IPS-18c (cell line): ENCODE data around the gene TSEN15.
A peak's percentile ranks its signal among the peaks of the same experiment; 100 is the strongest.
"Not testable (repeated sequence)": the region's sequence is repeated elsewhere in the genome, so short reads cannot be mapped to it uniquely, and the experiment has no call there.

Source experiments
- H3K4me3 ChIP-seq: 2 replicates; pipeline ENCODE4 v1.7.0; 2013; ENCODE audit warnings: low read depth, mild to moderate bottlenecking, low read length, moderate library complexity; ENCODE audit not compliant: insufficient read depth
- H3K9me3 ChIP-seq: one replicate; pipeline ENCODE4 v1.6.1; 2013; ENCODE audit warnings: mild to moderate bottlenecking, low read length, moderate library complexity; ENCODE audit not compliant: control insufficient read depth, insufficient read depth

Gene TSEN15

GRCh38 chr1:184027826-184028695 lies 23.5 kb upstream of the TSEN15 start:
- Histone ChIP-seq H3K9me3 (no peaks in the 10 kb centered on the region), H3K4me3 (no peak overlapping the region)

- Histone ChIP-seq H3K4me3 (no peak overlapping the region), H3K9me3 (no peaks in the 10 kb centered on the region)
Measured at GRCh38 chr1:184028854-184029623, 22.5 kb upstream of the TSEN15 start.

DNA sequence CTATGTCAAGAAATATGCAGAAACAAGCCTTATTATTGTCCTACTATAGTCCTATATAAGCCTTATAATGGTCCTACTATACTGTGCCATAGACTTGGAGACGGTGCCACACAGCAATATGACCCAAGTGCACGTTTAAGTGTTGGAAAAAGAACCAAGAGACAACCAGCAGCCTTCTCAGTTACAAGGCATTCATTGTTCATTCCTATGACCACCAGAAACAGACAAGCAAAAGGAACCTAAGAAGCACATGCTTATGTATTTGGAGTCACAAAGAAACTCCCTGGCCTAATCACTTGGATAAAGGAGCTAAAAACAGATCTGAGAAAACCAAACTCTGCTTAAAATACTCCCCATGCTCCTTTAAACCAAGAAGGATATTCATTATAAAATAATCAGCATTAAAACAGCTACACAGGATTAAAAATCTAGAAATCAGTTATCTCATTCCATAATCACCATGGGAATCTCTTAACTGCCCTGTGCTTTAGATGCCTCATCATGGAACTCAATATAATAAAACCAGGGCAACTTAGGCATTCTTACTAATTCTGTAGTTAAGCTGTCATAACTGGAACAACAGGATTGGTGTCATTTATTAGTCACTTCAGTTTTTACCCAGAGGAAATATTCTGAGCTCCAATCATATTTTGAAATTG lies 21.0 kb upstream of the TSEN15 start:
- H3K9me3 ChIP-seq = no peaks in the 10 kb centered on the region
- no peak overlapping the region for H3K4me3 ChIP-seq

GRCh38 chr1:184031092-184031408 lies 20.5 kb upstream of the TSEN15 start:
- Histone ChIP-seq H3K9me3 (no peaks in the 10 kb centered on the region), H3K4me3 (no peak overlapping the region)

- Histone ChIP-seq H3K4me3 (no peak overlapping the region), H3K9me3 (no peaks in the 10 kb centered on the region)
Measured at GRCh38 chr1:184031409-184032107, 20.0 kb upstream of the TSEN15 start.

DNA sequence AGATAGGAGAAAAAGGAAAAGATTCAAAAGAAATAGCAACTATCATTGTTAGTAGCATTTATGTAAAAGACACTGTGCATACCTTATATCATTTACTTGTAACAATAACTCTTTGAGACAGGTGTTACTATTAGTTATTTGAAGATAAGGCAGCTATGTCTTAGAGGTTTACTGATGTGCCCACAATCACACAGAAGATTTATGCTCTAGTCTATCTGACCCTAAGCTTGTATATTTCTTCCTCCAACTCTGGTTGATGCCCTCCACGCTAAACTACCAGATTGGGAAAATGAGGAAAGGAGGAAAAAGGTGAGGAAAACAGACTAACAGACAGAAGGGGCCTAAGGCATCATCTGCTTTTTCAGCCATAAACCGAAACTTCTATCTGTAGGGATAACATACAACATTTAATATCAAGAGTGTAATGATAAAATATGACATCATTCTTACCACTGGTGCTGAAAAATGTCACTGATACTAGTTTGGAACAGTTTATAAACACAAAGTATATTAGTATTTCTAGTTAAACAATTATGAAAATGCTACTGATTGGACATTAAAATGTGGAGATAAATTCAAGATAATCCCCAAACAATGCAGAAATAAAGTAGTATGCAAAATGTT lies 19.1 kb upstream of the TSEN15 start:
- Histone ChIP-seq H3K9me3 (no peaks in the 10 kb centered on the region), H3K4me3 (no peak overlapping the region)

DNA sequence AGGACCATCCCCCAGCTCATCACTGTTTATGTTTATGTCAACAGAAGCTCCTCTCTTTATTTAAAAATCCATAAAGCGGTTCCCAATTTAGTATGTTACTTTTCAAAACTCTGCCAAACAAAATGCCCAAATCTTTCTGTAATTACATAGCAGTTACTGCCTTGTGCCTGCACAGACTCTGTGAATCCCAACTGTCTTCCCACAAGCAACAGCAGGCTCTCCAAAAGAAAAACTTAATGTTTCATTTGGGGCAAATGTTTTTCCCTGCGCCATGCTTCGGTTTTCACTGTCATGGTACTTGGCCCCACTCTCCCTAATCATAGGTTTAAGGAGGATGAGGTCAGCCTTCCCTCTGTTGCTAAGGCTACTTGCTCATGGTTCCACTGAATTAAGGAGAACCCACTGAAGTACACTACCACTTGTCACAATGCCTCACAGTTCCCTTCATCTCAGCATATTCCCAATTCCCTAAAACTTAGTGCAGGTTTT lies 18.6 kb upstream of the TSEN15 start:
- Histone ChIP-seq H3K9me3 (no peaks in the 10 kb centered on the region), H3K4me3 (no peak overlapping the region)

DNA sequence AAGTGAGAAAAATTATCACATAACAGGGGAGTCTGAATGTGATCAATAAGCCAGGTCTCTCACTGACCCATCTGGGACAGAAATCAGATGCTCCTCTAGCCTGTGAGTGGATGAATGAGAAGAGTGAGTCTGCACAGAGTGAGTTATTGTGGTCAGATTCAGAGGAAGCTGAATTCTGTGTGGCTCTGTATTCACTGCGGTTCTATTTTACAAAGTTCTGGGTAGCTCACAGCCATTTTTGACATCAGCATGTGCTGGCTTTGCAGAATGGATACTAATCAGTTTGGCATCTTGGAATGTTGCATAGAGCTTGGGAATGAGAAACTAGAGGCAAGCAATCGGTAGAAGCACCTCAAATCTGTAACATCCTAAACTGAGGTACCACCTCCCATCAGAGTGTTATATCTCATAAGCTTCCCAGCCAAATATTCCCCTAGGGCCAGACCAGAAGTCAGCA lies 17.8 kb upstream of the TSEN15 start:
- Histone ChIP-seq H3K4me3 (no peak overlapping the region), H3K9me3 (no peaks in the 10 kb centered on the region)

- no peak overlapping the region for H3K4me3 ChIP-seq
Measured at GRCh38 chr1:184034761-184035379, 16.7 kb upstream of the TSEN15 start.

DNA sequence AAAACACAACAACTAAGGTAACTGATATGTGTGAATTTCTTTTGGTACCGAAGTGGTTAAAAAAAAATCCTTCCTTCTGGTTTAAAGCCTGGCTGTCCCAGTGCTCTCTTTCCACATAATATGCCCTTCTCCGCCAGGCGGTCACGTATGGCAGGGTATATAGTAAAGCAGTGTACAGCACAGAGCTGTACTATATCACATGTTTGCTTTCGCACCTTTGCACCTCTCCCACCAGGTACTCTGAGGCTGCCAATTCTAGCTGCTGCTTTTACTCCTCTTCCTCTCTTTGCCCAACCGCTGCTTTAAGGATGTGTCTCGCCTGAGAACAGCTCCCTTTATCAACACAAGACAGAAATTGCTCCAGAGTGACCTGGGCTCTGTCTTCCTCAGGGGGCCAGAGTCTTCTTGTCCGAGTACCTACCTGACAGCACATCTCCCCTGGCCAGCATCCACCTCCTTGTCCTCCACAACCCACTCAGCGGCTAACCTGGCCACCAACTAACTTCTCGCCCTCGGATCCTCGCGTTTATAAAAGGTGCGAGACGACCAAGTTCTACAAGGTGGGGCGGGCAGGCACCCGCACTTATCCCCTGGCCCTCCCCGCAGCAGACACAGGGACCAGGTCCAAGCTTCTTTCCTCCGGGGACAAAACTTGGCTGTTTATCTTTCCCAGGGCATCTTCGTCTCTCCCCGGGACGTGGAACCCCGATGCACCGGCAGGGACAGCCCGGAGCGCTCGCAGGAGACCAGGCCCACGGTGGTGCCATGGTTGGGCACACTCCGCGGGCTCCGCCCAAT lies 15.6 kb upstream of the TSEN15 start:
- Histone ChIP-seq H3K4me3 (peak overlapping the region; percentile 72), H3K9me3 (no peaks in the 10 kb centered on the region)

More at GRCh38 chr1:184034761-184035379, 16.7 kb upstream of the TSEN15 start:
- no peaks in the 10 kb centered on the region for H3K9me3 ChIP-seq

DNA sequence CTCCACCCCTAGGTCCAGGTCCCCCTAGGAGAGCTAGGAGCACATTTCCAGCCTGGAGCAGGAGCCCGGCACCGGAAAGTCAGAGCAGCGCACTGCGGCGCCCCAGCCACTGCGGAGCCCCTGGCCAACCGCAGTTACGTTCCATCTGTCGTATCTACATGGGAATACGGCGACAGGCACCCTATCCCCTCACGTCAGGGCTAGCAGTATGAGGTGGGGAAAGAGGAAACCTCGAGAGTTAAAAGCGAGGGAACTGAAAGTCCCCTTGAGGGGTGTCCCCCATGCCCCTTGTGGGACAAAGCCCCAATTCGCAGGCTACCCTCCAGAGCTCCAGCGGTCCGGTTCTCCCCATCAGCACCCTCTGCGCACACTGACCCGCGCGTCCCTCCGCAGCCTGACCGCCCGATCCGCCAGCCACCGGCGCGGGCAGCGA lies 15.0 kb upstream of the TSEN15 start:
- Histone ChIP-seq H3K9me3 (no peaks in the 10 kb centered on the region), H3K4me3 (peak overlapping the region; percentile 72)

DNA sequence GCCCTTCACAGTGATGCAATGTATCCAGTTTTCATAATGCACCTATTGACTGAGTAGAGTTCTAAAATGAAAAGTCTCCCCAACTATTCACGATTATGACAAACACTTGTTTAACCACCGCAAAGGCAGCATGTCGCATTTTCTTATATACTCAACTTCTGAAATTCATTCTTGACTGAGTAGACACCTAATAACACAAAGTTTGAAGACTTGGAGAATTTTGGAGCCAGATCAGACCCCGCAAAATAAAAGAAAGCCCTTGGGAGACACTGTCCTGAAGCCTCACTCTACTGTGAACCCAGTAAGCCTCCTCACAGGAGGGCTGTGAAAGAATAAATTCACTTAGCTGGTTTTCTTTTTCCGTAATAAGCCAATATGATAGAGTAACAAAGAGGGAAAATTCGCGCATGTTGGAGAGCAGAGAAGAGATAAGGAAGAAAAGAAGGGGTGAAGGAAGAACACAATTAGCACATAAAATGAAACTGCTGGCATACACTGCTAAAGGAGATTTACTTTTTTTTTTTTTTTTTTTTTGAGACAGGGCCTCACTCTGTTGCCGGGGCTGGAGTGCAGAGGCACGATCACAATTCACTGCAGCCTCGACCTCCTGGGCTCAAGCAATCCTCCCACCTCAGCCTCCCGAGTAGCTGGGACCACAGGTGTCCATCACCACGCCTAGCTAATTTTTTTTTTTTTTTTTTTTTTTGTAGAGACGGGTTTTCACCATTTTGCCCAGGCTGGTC lies 13.5 kb upstream of the TSEN15 start:
- H3K9me3 ChIP-seq = no peaks in the 10 kb centered on the region
- peak overlapping the region; percentile 72 for H3K4me3 ChIP-seq

DNA sequence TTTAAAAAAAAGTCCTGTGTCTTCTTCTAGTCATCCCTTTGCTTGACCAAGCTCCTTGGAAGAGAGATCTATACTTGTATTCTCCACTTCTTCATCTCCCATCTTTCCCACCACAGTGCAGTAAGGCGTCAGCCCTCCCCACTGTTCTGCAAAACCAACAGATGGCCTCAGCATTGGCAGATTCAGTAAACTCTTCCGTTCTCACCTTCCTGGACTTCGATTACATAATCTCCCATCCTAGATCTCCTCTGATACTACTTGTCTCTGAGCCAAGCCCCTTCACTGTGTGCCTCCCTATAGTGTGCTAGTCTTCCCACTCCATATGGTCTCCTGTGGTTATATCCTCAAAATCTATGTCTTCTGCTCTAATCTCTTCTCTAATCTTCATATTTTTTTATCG lies 12.4 kb upstream of the TSEN15 start:
- Histone ChIP-seq H3K9me3 (no peaks in the 10 kb centered on the region), H3K4me3 (no peak overlapping the region)

DNA sequence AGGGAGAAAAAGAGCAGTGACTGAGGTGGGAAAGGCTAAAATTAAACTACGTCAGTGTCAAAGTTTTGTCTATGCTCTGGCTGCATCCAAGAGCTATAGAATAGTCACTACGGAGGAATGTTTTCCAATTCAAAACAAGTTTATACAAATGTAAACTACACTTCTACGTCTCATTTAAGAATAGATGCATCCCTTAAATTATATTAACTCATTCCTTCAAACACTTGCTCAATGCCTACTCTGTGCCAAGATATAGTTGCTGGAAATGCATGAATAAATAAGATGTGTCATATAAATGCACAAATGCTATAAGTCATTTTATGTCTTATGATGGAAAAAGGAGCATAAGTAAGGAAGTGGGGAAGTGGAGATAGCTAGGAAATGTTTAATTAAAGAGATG lies 9.8 kb upstream of the TSEN15 start:
- no peak overlapping the region for H3K4me3 ChIP-seq
- H3K9me3 ChIP-seq = no peaks in the 10 kb centered on the region

DNA sequence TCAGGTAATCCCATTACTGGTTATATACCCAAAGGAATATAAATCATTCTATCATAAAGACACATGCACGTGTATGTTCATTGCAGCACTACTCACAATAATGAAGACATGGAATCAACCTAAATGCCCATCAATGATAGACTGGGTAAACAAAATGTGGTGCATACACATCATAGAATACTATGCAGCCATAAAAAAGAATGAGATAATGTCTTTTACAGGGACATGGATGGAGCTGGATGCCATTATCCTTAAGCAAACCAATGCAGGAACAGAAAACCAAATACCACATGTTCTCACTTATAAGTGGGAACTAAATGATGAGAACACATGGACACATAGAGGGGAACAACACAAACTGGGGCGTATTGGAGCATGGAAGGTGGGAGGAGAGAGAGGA lies 8.2 kb upstream of the TSEN15 start:
- H3K9me3 ChIP-seq, H3K4me3 ChIP-seq: not testable (repeated sequence)
